Measurements from ENCODE around the gene PPP2R2C.

PPP2R2C gene

DNA sequence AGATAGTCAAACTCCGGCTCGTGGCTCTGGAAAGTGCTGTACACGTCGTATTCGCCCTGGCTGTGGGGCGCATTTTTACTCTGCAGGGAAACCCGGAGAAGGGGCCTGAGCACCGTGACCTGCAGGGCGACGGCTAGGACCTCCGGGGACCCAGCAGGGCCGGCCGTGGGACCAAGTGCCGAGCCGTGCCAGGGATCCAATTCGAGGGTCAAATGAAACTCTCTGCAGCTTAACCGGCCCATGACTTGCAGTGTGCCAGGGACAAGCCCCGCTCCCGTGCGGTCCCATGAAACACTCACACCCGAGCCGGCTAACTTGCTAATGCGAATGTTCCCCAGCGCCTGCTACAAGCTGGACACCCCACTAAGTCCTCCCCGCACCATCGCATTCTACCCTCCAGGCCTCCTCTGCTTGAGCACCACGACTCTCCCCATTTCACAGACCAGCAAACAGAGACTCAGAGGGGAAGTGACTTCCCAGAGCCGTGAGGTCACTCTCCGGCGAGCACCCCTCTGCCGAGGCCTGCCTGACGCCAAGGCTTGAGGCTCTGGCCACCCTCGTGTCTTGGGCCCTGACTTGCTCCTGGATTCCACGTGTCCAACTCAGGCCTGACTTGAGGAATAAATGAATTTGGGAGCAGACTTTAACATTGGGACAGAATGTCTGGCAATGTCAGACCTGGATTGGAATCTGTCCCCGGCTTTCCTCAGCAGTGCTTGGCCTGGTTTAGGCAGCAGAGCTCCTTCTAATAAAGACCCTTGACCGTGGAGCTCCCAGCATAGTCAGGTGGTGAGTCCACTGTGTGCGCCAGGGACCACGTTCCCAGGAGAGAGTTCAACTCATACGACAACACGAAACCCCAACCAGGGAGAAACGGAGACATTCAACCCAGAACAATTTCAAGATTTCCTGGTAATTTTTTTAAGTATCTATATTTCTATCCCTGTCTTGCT lies 93.6 kb downstream of the PPP2R2C start:
- DNase-seq: no peak

DNA sequence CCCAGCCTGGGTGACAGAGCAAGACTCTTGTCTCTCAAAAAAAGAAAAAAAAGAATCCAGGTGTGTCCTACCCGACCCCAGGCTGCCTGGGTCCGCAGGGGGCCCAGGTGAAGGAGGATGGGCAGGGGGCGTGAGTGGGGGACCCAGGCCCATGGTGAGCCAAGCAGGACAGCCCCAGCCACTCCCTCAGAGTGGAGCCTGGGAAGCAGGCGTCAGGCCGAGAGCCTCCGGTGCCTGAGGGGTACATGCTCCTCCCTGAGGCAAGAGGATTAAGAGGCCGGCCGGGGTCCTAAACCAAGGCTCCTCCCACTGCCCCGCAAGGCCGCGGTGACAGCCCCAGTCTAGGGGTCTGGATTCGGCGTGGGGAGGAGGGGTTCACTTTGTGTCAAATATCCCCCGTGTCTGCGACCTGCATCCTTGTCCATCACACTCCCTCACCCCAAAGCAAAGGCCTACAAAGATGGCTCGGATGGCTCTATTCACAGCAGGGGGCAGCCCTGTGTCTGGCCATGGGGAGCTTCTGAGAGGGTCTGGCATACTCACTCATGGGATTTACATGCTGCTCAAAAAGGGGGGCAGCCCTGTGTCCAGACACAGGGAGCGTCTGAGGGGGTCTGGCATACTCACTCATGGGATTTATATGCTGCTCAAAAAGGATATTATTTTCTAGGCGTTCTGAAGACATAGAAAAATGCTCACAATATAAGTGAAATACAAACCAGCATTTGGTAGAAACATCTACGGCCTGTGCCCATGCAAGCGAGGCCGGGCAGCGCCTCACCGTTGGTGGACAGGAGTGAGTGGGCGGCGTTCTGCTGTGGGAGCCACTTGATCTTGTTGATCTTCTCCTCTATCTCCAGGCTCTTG lies 94.6 kb downstream of the PPP2R2C start:
- DNase-seq: no peak

DNA sequence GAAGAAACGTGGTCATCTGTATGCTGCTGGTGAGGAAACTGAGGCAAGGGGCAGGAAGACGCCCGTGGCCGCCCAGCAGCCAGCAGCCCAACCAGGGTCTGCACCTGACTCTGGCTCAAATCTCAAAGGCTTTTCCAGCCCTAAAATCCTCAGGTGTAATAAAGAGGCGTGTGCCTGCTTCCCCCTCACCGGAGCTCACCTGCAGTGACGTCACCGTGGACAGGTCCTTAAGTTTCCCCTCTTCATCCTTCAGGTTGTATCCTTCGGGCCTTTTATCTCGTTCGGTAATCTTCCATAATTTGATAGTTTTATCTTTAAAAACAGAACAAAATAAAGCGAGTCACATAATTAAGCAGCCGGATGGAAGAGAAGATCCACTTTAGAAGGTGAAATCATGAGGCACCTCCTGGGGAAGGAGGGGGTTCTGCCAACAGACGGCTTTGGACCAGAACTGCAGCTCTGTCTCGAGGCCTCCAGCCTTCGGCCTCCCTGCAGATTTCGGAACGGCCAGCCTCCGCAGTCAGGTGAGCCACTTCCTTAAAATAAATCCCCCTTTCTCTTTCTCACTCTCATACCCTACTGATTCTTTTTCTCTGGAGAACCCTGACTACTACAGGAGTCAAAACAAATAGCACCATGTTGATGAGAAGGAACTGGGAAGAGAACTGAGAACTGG lies 96.7 kb downstream of the PPP2R2C start:
- peak in 1 of 14 donors; percentile 12 for DNase-seq

DNA sequence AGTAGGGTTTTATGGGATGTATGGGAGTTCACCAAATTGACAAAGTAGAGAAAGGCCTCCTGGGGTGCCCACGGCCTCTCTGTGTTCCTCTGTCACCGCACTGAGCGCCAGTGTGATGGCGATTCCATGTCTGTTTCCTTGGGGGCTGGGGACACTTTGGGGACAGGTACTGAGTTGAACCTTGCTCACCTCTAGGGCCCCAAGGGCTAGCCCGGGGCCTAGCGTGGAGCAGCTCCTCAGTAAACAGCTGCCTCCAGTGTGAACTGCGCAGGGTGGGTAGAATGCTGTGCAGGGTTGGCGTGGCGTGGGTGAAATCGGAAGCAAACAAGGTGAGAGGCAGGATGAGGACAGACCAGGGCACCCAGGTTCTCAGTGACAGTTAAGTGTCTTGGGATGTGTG lies 97.8 kb downstream of the PPP2R2C start:
- no peak for DNase-seq

DNA sequence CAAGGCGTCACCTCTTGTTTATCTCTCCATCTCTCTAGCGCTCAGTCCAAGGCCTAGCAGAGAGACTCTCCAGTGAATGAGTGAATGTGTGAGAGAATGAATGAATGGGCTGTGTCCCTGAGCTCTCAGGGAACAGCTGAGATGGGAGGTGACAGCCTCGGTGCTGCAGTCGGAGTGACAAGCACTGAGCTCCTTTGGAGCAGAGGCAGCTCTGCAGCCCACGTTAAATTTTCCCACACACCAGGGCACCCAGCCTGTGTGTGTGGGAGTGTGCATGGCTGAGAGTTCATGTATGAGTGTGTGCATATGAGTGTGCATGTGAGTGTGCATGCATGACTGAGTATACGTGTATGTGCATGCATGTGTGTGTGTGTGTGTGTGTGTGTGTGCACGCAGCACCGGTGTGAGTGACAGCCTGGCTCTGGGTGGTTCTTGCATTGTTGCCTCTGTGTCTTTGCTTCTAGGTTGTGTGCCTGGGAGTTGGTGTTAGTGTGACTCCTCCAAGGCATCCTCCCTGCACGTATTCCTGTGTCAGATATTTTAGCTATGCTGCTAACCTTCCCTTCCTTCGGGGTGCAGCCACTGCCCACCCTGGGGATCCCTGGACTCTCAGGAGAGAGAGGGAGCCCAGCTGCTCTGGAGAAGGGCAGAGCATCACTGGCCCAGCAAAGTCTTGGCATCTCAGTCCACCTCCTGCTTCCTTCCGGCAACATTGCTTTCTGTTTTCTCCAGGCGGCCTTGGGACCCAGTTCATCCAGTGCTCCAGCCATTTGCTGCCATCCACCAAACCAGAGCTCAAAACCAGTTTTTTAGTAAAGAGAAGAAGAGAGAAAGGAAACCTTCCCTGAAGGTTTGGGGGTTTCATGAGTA lies 98.6 kb downstream of the PPP2R2C start:
- peak in 1 of 14 donors; percentile 17 for DNase-seq

DNA sequence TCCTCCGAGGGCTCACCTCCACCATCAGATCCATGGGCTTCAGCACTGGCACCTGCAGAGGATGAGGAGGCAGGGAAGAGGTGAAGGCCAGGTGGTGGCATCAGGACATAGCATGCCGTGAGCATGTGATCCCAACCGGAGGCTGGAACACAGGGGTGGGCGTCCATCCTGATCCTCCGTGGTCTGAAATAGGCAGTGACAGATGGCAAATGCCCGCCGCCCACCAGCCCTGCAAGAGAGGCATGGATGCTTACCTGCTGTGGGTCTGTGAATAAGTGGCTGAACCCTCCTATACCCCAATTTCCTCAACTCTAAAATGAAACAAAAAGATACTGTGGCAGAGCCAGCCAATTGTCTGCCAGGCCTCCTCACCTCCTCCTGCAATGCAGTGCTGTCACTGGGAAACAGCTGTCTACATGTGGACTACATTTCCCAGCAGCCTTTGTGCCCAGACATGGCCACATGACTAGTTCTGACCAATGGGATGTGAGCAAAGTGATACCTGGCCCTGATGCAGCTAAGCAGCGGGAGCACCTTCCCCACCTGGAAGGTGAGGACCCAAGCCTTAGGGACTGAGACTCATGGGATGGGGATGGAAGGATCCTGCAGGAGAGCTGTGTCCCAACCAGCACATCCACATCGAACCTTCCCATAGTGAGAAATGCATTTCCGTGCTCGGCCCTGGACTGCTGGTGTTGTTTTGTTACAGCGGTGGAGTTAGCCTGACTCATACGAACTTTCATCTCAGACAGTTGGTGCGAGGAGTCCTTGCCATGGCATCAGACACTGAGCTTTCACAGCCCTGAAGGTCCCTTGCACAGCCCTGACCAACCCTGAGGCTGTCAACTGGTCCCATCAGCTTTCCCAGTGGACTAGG lies 99.5 kb downstream of the PPP2R2C start:
- peak in 1 of 14 donors; percentile 36 for DNase-seq

DNA sequence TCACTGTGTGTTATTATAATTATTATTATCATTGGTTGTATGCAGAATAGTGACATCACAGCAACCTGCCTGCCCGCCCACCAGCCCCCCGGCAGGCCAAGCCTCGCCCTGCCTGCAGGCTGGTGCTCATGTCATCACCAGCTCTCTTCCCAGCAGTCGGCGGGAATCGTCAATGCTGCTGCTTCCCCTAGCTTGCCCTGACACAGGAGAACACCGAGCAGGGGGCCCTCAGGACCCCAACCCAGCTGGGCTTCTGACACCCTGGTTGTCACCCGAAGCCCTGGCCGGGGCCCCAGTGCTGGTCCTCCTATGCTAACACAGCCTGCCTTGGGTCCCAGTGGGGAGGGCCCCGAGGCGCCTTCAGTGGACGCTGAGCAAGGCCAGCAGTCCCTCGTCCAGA lies 100.6 kb downstream of the PPP2R2C start:
- no peak for DNase-seq

DNA sequence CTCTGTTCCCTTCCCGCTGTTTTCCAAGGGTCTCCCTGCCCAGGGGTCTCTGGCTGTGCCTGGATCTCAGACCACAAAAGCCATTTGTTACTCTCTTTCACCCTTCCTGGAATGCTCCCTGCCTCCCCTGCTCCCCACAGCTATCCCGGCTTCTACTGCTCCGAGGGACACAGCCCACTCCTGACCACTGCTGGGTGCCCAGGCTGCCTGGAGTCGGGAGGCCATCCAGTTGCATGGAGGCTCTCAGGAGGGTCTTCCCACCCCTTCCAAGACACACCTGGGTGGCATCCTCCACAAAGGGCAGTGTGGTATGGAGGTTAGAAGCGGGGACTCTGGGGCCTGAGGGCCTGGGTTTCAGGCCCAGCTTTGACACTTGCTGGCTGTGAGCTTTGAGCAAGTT lies 101.1 kb downstream of the PPP2R2C start:
- no peak for DNase-seq

DNA sequence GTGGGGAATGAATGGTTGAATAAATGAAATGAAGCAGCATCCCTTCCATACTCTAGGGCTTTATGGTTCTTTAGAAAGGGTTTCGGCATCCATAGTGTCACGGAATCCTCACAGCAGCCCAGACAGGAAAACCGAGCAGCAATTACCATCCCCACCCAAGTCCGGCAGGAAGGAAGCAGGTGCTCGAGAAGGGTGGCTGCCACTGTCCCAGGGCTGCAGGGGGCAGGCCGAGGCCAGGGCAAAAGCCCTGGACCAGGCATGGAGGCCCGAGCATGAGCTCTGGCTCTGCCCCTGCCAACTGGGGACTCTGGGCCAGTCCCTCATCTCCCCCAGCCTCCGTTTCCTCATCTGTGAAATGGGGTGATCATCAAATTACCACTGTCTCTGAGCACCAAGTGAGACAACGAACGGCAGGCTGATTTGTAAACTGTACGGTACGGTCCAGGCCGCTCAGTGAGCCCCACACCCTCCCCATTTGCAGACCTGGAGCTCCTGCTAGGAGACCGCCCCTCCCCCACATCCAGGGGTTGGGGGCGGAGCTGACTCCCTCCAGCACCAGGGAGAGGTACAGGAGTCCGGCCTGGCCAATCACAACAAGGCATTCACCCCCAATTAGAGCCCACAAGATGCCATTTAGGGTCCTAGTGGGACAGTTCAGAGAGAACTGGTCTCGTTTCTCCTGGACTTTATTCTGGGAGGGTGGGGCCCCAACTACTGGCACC lies 102.3 kb downstream of the PPP2R2C start:
- no peak for DNase-seq

DNA sequence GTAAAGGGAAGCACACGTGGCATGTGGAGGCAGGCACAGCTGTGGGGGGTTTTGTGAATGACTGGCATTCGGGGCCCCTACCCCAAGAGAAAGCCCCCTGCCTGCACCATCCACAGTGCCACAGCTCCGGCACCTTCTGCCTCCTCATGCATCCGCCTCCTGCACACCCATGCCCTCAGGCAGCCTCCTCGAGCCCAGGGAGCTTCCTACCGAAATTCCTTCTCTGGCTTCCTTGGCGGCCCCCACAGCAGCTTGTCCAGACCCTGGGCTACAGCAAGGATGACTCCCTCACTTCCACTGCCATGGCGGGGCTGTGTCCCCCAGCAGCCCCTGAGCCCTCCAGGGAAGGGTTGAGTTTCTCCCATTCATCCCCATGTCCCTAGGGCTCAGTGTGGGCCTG lies 102.9 kb downstream of the PPP2R2C start:
- DNase-seq: no peak

DNA sequence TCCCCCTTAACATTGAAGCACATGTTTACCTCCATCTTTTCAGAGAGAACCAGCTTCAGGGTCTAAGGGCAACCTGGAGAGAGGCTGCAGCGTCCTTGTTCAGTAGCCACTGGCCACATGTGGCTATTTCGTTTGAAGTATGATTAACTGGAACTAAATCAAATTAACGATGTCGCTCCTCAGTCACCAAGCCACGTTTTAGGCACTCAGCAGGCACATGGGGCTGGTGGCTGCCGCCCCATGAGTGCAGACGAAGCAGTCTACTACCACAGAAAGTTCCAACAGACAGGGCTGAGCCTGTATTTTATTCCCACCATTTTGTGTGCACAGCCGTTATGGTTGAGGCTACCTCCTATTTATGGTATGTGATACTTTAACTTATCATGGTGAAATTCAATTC lies 103.4 kb downstream of the PPP2R2C start:
- no peak for DNase-seq

DNA sequence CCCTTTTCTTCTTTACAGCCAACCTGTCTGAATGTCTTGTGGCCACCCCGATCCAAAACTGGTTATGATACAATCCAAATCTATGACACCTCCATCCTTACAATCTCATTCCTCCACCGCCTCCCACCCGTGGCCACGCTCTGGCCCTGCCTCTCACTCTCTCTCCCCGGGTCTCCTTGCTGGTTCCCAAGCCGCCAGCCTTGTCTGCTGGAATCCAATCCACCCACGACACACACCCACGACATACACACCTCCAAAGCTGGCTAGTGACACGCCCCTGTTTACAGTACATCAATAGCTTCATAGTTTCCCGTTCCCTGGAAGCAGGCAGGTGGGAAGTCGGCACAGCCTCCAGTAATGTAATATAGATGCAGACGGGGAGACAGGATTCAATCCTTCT lies 103.8 kb downstream of the PPP2R2C start:
- DNase-seq: no peak

DNA sequence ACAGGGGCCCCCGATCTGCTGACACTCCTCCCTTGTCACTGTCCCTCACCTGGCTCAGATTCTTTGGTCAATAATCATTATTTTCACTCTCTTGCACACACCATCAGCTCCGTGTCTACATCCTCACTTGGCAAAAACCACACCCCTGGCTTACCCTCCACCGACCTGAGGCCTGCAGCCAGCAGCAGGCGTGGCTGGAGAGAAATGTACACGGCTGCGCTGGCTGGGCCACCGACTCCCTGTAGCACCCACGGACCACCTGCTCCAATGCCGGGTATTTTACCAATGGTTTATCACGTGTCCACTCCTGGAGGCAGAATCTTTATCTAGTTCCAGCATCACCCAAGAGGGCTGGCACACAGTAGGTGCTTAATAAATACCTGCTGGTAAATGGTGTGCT lies 104.3 kb downstream of the PPP2R2C start:
- DNase-seq: no peak

DNA sequence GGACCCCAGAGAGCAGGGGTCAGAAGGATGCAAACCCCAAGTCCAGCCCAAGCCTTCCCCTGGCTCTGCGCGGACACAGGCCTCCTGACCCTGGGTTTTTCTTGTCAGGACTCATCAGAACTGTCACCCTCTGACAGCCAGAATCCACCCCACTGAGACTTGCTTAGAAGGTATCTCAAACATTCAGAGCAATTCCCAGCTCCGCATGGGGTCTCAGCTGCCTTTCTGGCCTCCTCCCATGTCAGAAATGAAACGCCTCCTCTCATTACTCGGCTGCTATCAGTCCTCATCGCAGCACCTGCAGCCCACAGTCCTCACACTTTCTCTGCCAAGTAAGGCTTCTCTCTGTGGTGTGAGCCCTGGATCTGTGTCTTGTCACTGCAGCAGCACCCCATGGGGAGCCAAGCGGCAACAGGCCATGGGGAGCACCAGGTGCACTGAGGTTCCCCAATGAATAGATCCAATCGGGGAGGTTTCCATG lies 105.0 kb downstream of the PPP2R2C start:
- peak in 1 of 14 donors; percentile 59 for DNase-seq

DNA sequence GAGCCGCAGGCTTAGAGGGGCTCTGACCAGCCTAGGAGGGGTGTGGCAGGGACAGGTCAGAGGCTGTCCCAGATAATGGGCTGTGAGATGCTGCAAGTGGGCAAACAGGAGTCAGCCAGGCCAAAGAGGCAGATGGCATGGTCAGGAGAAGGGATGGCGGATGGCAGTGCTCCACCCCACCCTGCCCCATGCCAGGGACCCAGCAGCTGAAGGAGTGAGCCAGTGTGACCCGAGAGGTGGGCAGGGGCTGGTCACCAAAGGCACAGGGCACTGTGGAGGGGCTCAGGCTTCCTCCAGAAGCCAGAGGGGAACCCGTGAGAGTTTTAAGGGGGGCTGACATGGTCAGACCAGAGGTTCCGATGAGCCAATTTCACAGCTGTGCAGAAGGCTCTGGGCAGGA lies 105.8 kb downstream of the PPP2R2C start:
- peak in 1 of 14 donors; percentile 69 for DNase-seq

DNA sequence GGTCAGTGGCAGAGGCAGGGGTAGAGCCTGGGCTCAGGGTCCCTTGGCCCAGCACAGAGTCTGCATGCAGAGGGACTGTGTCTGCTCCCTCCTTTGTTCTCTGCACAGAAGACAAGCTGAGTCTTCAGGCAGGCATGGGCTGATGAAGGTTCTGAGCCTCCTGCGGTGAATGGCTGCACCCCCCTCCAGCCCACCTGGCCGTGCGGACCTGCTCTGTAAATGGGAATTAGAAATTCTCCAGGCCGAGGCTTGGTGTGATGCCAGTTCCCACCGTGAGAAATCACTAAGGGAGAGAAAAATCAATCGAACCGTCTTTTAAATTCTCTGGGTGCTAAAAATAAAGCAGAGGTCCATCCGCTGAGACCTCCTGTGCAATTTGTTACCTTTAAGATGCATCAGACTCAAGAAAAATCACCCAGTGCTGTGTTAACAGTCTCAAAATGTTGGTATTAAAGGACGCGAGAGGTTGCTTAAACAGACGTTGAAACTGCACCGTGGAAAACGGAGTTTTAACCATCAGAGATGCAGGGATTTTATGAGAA lies 106.8 kb downstream of the PPP2R2C start:
- peak in 1 of 14 donors; percentile 25 for DNase-seq

DNA sequence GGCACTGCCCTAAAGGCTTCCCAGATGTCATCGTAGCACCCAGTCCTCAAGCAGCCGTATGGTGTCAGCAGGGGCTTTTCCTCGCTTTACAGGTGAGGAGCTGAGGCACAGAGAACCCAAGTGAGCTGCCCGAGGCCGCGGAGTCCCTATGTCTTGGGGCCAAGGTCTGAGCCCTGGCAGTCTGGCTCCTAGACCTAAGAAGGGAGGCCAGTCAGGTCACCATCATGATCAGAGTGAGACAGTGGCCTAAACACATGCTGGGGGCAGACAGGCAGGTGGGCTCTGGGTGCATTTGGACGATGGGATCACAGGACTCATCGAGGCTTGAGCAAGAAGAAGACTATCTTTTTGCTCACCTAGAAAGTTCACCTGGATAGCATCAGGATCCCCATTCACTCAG lies 107.8 kb downstream of the PPP2R2C start:
- no peak for DNase-seq

DNA sequence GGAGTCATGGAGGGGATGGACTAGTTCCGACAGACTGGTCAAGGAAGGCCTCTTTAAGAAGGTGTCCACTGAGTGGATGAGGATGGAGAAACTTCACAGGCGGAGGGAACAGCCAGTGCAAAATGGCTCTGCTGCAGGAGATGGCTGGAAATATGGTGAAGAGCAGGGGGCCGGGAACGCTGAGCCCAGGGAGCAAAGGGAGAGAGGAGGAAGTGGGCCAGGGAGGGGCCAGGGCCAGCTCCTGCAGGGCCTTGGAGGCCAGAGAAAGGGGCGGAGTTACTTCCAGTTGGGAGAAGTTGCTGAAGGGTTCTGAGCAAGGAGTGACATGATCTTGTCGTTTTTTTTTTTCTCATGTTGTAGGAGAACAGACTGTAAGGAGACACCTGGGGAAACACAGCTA lies 108.3 kb downstream of the PPP2R2C start:
- no peak for DNase-seq

DNA sequence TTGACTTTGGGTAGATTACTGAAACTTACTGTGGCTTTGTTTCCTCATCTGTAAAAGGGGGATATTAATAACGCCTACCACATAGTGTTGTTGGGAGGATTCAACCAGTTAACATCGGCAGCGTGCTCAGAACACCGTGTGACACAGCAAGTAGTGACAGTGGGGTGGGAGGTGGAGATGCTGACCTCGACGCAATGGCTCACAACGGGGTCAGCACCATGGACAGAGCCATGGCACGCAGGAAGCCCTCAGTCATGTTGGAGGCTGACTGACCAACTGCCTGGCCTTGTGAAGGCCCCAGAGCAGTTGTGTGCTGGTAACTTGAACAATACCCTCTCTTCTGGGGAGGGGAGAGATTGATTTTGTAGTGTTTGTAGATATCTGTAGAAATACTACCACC lies 109.5 kb downstream of the PPP2R2C start:
- DNase-seq: no peak
